Activated T-cell treated with anti-CD3 and anti-CD28 coated beads, Interleukin-2, amount 50 U/mL, for 24 hours (primary cell): ENCODE results near the gene VAMP8.

Experiments
- DNase-seq: peaks from one replicate; pipeline ENCODE4 v3.0.0-alpha.2; 2020
- H3K27ac Mint-ChIP-seq: 2 replicates; pipeline ENCODE4 v1.8.0; 2020; ENCODE audit warnings: mild to moderate bottlenecking, mixed read lengths
- H3K27me3 Mint-ChIP-seq: 2 replicates; pipeline ENCODE4 v1.8.0; 2020; ENCODE audit warnings: mixed read lengths
- H3K36me3 Mint-ChIP-seq: 2 replicates; pipeline ENCODE4 v1.8.0; 2020; ENCODE audit warnings: low read depth, mixed read lengths
- H3K4me1 Mint-ChIP-seq: 2 replicates; pipeline ENCODE4 v1.8.0; 2020; ENCODE audit warnings: low read depth, mixed read lengths
- H3K4me3 Mint-ChIP-seq: 2 replicates; pipeline ENCODE4 v1.8.0; 2020; ENCODE audit warnings: mild to moderate bottlenecking, moderate library complexity, mixed read lengths
- H3K9me3 Mint-ChIP-seq: 2 replicates; pipeline ENCODE4 v1.8.0; 2020; ENCODE audit warnings: mixed read lengths

Gene VAMP8

GRCh38 chr2:85631316-85631715 is 53.9 kb downstream of the VAMP8 start:
- no peaks in the 10 kb centered on the region for H3K27me3 Mint-ChIP-seq
- H3K9me3 Mint-ChIP-seq = no peaks in the 10 kb centered on the region
- peaks cover 21% of the 10 kb centered on the region for H3K4me1 Mint-ChIP-seq
- peak overlapping the region; percentile 15 for H3K27ac Mint-ChIP-seq
- no peak overlapping the region for H3K4me3 Mint-ChIP-seq
- DNase-seq = no peak
- peaks cover 96% of the 10 kb centered on the region for H3K36me3 Mint-ChIP-seq
